Measurements from ENCODE around the gene DLGAP1. TPM values are rescaled to one million over a fixed set of nuclear protein-coding genes. Genes with fewer than 3 reads are reported as not detected.

The DLGAP1 gene
- total and polyA plus RNA-seq, 4 donors = 0.06 to 1.2 (median 0.17) TPM; not detected in 1

DNA sequence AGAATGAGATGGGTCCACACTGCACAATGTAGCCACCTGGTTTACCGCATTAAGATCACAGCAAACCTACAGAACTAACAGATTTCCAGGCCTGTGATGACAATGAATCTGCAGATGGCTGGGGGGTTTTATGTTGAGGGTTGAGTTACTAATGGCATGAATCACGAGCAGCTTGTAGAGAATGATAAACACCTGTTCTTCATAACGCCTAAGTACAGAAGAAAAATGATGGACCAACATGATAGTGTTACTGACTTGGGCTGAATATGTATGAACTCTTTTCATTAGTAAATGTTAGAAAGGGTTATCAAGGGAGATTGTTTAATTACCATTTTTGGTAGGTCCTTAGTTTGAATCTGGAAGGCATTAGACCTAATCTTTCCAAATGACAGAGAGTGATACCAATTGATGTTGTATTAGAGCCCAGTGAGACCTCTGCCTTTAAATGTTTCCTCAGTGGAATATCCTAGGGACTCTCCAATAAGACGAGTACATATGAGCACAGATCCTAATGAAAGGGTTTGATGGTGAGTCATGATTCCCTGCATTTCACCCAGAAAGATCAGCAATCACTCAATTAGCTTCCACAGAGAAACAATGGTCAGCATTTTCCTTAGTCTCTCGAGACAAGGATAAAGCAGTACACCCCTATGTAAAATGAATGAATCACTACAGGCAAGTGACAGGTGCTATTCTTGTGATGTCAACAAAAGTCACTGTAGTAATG is 243.8 kb downstream of the DLGAP1 start:
- H3K9ac ChIP-seq (ENCODE audit: low read depth in 1 of 2, low read length in 2 of 2) = no peak overlapping the region
- no peak for TF ChIP-seq FOXA1 (IDR thresholded peaks at IDR 0.05)
- TF ChIP-seq YY1 (IDR thresholded peaks at IDR 0.05) = no peak
- no peak for TF ChIP-seq SP1 (IDR thresholded peaks at IDR 0.05)
- TF ChIP-seq JUND (IDR thresholded peaks at IDR 0.05) = no peak
- no peak for TF ChIP-seq HNF4A (conservative IDR thresholded peaks at IDR 0.05)
- no peak for TF ChIP-seq HNF4G (IDR thresholded peaks at IDR 0.05)
- TF ChIP-seq GABPA (IDR thresholded peaks at IDR 0.05 in 1 of 2, conservative IDR thresholded peaks at IDR 0.05 in 1 of 2) = no peak
- TF ChIP-seq, protein P1, sequence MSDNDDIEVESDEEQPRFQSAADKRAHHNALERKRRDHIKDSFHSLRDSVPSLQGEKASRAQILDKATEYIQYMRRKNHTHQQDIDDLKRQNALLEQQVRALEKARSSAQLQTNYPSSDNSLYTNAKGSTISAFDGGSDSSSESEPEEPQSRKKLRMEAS (IDR thresholded peaks at IDR 0.05) = no peak
- TF ChIP-seq NR2F2 (IDR thresholded peaks at IDR 0.05) = no peak
- TF ChIP-seq FOXA2 (IDR thresholded peaks at IDR 0.05) = no peak
- TF ChIP-seq, protein P2, sequence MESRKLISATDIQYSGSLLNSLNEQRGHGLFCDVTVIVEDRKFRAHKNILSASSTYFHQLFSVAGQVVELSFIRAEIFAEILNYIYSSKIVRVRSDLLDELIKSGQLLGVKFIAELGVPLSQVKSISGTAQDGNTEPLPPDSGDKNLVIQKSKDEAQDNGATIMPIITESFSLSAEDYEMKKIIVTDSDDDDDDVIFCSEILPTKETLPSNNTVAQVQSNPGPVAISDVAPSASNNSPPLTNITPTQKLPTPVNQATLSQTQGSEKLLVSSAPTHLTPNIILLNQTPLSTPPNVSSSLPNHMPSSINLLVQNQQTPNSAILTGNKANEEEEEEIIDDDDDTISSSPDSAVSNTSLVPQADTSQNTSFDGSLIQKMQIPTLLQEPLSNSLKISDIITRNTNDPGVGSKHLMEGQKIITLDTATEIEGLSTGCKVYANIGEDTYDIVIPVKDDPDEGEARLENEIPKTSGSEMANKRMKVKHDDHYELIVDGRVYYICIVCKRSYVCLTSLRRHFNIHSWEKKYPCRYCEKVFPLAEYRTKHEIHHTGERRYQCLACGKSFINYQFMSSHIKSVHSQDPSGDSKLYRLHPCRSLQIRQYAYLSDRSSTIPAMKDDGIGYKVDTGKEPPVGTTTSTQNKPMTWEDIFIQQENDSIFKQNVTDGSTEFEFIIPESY (IDR thresholded peaks at IDR 0.05) = no peak
- TF ChIP-seq EGR1 (IDR thresholded peaks at IDR 0.05; ENCODE audit: low read depth in 2 of 2) = no peak
- no peak for TF ChIP-seq TAF1 (conservative IDR thresholded peaks at IDR 0.05)
- TF ChIP-seq RAD21 (IDR thresholded peaks at IDR 0.05) = no peak
- TF ChIP-seq, protein P3, sequence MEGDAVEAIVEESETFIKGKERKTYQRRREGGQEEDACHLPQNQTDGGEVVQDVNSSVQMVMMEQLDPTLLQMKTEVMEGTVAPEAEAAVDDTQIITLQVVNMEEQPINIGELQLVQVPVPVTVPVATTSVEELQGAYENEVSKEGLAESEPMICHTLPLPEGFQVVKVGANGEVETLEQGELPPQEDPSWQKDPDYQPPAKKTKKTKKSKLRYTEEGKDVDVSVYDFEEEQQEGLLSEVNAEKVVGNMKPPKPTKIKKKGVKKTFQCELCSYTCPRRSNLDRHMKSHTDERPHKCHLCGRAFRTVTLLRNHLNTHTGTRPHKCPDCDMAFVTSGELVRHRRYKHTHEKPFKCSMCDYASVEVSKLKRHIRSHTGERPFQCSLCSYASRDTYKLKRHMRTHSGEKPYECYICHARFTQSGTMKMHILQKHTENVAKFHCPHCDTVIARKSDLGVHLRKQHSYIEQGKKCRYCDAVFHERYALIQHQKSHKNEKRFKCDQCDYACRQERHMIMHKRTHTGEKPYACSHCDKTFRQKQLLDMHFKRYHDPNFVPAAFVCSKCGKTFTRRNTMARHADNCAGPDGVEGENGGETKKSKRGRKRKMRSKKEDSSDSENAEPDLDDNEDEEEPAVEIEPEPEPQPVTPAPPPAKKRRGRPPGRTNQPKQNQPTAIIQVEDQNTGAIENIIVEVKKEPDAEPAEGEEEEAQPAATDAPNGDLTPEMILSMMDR (IDR thresholded peaks at IDR 0.05; ENCODE audit: low read depth, low read length, missing input control) = no peak
- TF ChIP-seq, protein P4, sequence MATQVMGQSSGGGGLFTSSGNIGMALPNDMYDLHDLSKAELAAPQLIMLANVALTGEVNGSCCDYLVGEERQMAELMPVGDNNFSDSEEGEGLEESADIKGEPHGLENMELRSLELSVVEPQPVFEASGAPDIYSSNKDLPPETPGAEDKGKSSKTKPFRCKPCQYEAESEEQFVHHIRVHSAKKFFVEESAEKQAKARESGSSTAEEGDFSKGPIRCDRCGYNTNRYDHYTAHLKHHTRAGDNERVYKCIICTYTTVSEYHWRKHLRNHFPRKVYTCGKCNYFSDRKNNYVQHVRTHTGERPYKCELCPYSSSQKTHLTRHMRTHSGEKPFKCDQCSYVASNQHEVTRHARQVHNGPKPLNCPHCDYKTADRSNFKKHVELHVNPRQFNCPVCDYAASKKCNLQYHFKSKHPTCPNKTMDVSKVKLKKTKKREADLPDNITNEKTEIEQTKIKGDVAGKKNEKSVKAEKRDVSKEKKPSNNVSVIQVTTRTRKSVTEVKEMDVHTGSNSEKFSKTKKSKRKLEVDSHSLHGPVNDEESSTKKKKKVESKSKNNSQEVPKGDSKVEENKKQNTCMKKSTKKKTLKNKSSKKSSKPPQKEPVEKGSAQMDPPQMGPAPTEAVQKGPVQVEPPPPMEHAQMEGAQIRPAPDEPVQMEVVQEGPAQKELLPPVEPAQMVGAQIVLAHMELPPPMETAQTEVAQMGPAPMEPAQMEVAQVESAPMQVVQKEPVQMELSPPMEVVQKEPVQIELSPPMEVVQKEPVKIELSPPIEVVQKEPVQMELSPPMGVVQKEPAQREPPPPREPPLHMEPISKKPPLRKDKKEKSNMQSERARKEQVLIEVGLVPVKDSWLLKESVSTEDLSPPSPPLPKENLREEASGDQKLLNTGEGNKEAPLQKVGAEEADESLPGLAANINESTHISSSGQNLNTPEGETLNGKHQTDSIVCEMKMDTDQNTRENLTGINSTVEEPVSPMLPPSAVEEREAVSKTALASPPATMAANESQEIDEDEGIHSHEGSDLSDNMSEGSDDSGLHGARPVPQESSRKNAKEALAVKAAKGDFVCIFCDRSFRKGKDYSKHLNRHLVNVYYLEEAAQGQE (IDR thresholded peaks at IDR 0.05) = no peak
- TF ChIP-seq, protein P5, sequence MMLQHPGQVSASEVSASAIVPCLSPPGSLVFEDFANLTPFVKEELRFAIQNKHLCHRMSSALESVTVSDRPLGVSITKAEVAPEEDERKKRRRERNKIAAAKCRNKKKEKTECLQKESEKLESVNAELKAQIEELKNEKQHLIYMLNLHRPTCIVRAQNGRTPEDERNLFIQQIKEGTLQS (IDR thresholded peaks at IDR 0.05) = no peak
- TF ChIP-seq RXRA (IDR thresholded peaks at IDR 0.05) = no peak
- 81% methylated on average over 5 of the region's 5 CpGs for WGBS

More for the DNA sequence above, 243.8 kb downstream of the DLGAP1 start:
- no peaks in the 10 kb centered on the region for H3K9me3 ChIP-seq (ENCODE audit: control insufficient read depth in 4 of 4, low read length in 3 of 4)
- DNase-seq (ENCODE audit: low spot score) = no peak
- no peak overlapping the region for H3K4me3 ChIP-seq (ENCODE audit: low read depth in 1 of 3, low read length in 3 of 3)
- H3K36me3 ChIP-seq (ENCODE audit: control insufficient read depth in 4 of 4, insufficient read depth in 3 of 4, low read depth in 1 of 4, low read length in 3 of 4) = no peaks in the 10 kb centered on the region
- H3K27ac ChIP-seq (ENCODE audit: low read depth in 1 of 2, low read length in 2 of 2) = no peak overlapping the region
- H3K4me1 ChIP-seq (ENCODE audit: control insufficient read depth in 4 of 4, insufficient read depth in 4 of 4, low read length in 3 of 4) = no peaks in the 10 kb centered on the region
- H3K27me3 ChIP-seq (ENCODE audit: control insufficient read depth in 4 of 4, insufficient read depth in 4 of 4, low read length in 3 of 4) = no peaks in the 10 kb centered on the region

Measured in liver (tissue), 9 donors.